Uterus (tissue), 4 donors: ENCODE measurements around the gene INF2. TPM values are rescaled to one million over a fixed set of nuclear protein-coding genes. Genes with fewer than 3 reads are reported as not detected.

Source experiments
- DNase-seq, 2 donors: peaks; one replicate each; pipeline ENCODE4 v3.0.0-alpha.2; 2019 to 2020
- H3K27ac ChIP-seq, 2 donors: fragments of 200-600 bp; sonication (generic); 1 replicate in 1 of 2; 2 replicates in 1 of 2; pipeline ENCODE4 v1.5.1; 2016 to 2018
- H3K27me3 ChIP-seq, 2 donors: fragments of 200-600 bp; sonication (generic); one replicate each; pipeline ENCODE4 v1.5.1; 2018 to 2019; ENCODE audit warnings: control low read depth in 1 of 2
- H3K36me3 ChIP-seq, 2 donors: fragments of 200-600 bp; sonication (generic); one replicate each; pipeline ENCODE4 v1.5.1; 2019; ENCODE audit warnings: control low read depth in 1 of 2
- H3K4me1 ChIP-seq, 2 donors: fragments of 200-600 bp; sonication (generic); one replicate each; pipeline ENCODE4 v1.5.1; 2018 to 2019; ENCODE audit warnings: control low read depth in 1 of 2
- H3K4me3 ChIP-seq, 2 donors: fragments of 200-600 bp; sonication (generic); 1 replicate in 1 of 2; 2 replicates in 1 of 2; pipeline ENCODE4 v1.5.1; 2018 to 2019; ENCODE audit warnings: mild to moderate bottlenecking in 1 of 2
- H3K9me3 ChIP-seq, 2 donors: fragments of 200-600 bp; sonication (generic); one replicate each; pipeline ENCODE4 v1.5.1; 2019; ENCODE audit warnings: control low read depth in 1 of 2
- POLR2A ChIP-seq, 2 donors: fragments of 450-650 bp; IDR thresholded peaks; one replicate each; pipeline ENCODE4 v1.6.1; 2016; ENCODE audit warnings: antibody characterized with exemption in 2 of 2, mild to moderate bottlenecking in 1 of 2, moderate library complexity in 1 of 2
- intact Hi-C: fragments of 100-400 bp; cut with DNase I; formaldehyde crosslinking; loops from one replicate; pipeline ENCODE4 v1.15.1; 2023; ENCODE audit warnings: low total_unique reads
- total RNA-seq, 4 donors: library from RNA; depleted of rRNA in 3 of 4; stranded (reverse); fragments of >200 nt in 3 of 4; gene quantifications; one replicate each; pipeline versions ENCODE4 v1.1.0 to v1.2.4, GENCODE V29; 2014 to 2023
- TF ChIP-seq, protein P1 (sequence below), 4 experiments: fragments of 200-600 bp in 2 of 4; fragments of 450-650 bp in 2 of 4; sonication (generic) in 2 of 4; IDR thresholded peaks; one replicate each; pipeline ENCODE4 v1.5.1; 2016 to 2019; ENCODE audit warnings: antibody characterized with exemption in 4 of 4, mild to moderate bottlenecking in 2 of 4, moderate library complexity in 1 of 4
- donor health status: DM: yes; HTN: yes; CAD: no.

Gene INF2
- total RNA-seq, 4 donors from 2014 or later: 13.5 to 79.4 (median 44.6) TPM

DNA sequence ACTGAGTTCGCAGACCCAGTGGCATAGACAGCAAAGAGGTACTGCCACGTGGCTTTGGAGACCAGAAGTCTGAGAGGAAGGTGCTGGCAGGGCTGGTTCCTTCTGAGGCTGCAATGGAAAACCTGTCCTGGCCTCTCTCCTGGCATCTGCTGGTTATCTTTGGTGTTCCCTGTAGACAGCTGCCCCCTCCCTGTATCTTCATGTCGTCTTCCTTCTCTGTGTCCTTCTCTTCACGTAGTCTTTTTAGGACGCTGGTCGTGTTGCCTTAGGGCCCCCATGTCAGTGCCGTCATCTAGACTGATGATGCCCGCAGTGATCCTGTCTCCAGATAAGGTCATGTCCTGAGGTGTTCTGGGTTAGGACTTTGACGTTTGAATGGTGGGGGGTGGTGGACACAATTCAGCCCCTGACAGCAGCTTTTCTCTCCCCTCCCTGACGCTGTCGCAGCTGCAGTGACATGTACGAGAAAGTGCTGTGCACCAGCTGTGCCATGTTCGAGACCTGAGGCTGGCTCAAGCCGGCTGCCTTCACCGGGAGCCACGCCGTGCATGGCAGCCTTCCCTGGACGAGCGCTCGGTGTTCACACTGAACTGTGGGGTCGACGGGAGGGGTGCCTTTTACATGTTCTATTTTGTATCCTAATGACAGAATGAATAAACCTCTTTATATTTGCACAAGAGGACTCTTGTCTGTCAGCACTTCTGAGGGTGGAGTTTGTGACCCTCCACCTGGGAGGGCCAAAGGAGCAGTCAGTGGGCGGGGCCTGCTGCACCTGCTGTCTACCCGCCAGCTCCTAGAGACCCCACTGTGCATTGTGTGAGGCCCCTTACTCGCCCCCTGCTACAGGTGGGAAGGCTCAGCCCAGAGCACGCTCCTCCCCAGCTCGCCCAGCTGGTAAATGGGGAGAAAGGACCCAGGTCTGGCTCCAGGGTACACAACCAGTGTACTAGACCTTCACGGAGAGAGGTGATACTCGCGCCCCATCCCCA is 69.9 kb downstream of the INF2 start:
- H3K9me3 ChIP-seq: no peaks in the 10 kb centered on the region
- intact Hi-C loops: no loop called here
- H3K36me3 ChIP-seq: no peaks in the 10 kb centered on the region
- no peak overlapping the region for H3K27ac ChIP-seq
- TF ChIP-seq, protein P1, sequence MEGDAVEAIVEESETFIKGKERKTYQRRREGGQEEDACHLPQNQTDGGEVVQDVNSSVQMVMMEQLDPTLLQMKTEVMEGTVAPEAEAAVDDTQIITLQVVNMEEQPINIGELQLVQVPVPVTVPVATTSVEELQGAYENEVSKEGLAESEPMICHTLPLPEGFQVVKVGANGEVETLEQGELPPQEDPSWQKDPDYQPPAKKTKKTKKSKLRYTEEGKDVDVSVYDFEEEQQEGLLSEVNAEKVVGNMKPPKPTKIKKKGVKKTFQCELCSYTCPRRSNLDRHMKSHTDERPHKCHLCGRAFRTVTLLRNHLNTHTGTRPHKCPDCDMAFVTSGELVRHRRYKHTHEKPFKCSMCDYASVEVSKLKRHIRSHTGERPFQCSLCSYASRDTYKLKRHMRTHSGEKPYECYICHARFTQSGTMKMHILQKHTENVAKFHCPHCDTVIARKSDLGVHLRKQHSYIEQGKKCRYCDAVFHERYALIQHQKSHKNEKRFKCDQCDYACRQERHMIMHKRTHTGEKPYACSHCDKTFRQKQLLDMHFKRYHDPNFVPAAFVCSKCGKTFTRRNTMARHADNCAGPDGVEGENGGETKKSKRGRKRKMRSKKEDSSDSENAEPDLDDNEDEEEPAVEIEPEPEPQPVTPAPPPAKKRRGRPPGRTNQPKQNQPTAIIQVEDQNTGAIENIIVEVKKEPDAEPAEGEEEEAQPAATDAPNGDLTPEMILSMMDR (IDR thresholded peaks at IDR 0.05): no peak
- TF ChIP-seq POLR2A (IDR thresholded peaks at IDR 0.05): no peak
- H3K27me3 ChIP-seq: no peaks in the 10 kb centered on the region
- peaks cover 0 to 4% of the 10 kb centered on the region in 2 donors for H3K4me1 ChIP-seq
- no peak overlapping the region for H3K4me3 ChIP-seq
- DNase-seq: no peak

DNA sequence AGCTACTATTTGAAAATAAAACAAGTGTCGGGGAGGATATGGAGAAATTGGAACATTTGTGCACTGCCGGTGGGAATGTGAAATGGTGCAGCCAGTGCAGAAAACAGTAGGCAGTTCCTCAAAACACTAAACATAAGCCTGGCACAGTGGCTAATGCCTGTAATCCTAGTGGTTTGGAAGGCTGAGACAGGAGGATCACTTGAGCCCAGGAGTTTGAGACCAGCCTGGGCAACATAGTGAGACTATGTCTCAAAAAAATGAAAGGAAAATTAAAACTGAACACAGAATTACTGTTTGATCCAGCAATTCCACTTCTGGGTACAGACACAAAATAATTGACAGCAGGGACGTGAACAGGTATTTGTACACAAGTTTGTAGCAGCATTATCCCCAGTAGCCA is 76.1 kb downstream of the INF2 start:
- no peak for DNase-seq
- TF ChIP-seq POLR2A (IDR thresholded peaks at IDR 0.05): no peak
- TF ChIP-seq, protein P1 (IDR thresholded peaks at IDR 0.05): no peak
- Histone ChIP-seq H3K27me3 (no peaks in the 10 kb centered on the region), H3K4me1 (peaks cover 0 to 7% of the 10 kb centered on the region in 2 donors), H3K4me3 (no peak overlapping the region), H3K36me3 (no peaks in the 10 kb centered on the region), H3K27ac (no peak overlapping the region), H3K9me3 (no peaks in the 10 kb centered on the region)
- intact Hi-C loops: no loop called here

DNA sequence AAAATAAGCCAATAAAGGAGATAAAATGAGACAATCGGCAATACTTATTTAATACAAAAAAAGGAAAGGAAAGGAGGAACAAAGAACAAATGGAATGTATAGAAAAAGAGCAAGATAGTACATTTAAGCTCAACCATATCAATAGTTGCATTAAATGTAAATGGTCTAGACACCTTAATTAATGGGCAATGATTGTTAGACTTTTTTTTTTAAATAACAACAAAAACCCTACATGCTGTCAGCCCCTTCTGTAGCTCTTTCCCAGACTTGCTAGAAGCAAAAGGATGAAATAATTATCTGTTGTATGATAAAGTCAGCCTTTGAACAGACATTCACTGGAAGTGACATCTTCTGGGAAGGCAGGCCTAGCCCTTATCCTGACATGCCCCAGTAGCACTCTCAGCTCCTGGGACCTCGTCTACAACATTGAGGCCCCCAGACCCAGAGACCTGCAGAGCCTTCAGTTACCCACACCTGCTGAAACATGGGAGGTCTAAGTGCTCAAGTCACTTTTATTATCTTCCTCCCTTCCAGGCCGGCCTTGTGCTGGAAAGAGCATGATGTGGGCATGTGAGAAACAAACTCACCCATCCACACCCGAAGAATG is 76.9 kb downstream of the INF2 start:
- no peak for DNase-seq
- Histone ChIP-seq H3K27ac (no peak overlapping the region), H3K4me3 (no peak overlapping the region), H3K36me3 (no peaks in the 10 kb centered on the region), H3K9me3 (no peaks in the 10 kb centered on the region), H3K27me3 (no peaks in the 10 kb centered on the region), H3K4me1 (peaks cover 0 to 8% of the 10 kb centered on the region in 2 donors)
- intact Hi-C loops: no loop called here
- TF ChIP-seq, protein P1 (IDR thresholded peaks at IDR 0.05): no peak
- TF ChIP-seq POLR2A (IDR thresholded peaks at IDR 0.05): no peak

DNA sequence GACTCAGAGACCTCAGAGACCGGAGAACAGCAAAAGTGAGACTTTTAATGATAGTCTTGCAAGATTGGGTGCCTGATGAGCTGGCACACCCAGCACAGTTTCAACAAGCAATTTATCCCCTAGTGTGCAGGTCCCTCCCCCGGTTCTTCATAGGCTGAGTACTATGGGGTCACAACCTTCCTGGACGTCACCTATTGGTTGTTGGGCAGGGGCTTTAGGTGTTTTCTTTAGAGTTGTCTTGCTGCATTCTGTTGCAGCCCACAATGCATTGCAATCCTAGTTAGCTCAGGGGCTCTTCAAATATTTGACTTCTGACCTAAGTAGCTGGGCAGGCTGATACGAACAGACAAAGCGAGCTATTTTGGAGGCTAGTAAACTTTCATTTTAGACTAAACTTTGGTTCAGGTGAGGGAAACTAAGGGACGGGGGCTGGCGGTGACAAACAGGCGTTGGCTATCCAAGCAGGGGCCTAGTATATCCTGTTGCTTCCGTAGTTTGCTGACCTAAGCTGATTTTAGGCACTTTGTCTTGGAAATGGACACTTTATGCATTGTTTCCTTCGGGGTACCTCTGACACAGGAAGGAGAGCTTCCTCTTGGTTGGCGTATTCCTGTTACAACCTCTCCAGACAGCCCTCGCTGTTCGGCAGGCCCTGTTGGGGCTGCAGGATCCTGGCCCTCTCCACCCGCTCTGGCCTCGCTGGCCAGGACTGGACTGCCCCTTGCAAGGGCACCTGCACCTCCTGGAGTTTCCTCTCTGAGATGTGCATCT is 77.6 kb downstream of the INF2 start:
- no peaks in the 10 kb centered on the region for H3K36me3 ChIP-seq
- no peak overlapping the region for H3K27ac ChIP-seq
- no peak overlapping the region for H3K4me3 ChIP-seq
- TF ChIP-seq, protein P1 (IDR thresholded peaks at IDR 0.05): no peak
- no peak for TF ChIP-seq POLR2A (IDR thresholded peaks at IDR 0.05)
- DNase-seq: no peak
- no peaks in the 10 kb centered on the region for H3K27me3 ChIP-seq
- intact Hi-C loops: no loop called here
- peaks cover 0 to 8% of the 10 kb centered on the region in 2 donors for H3K4me1 ChIP-seq
- no peaks in the 10 kb centered on the region for H3K9me3 ChIP-seq
